SK-N-SH (cell line): ENCODE results near the gene TEAD3. TPM values are rescaled to one million over a fixed set of nuclear protein-coding genes. Genes with fewer than 3 reads are reported as not detected.

ENCODE experiments used
- CTCF ChIA-PET: fragments of 300-600, 350-600 bp; formaldehyde crosslinking; extraction: SDS; loops from one replicate; lab custom pipeline; 2021; lab: Yijun Ruan, JAX
- POLR2A ChIA-PET: fragments of 350-600 bp; sonication (Branson Sonifier 250); formaldehyde crosslinking; extraction: SDS; loops from one replicate; lab custom pipeline; 2020; ENCODE audit warnings: antibody characterized with exemption, inconsistent platforms; lab: Yijun Ruan, JAX
- DNase-seq: peaks from one replicate; pipeline ENCODE4 v3.0.0; 2012
- H2AFZ ChIP-seq: fragments of 200-600 bp; sonication (generic); 2 replicates; pipeline ENCODE4 v1.8.1; 2016; ENCODE audit warnings: antibody characterized with exemption, mild to moderate bottlenecking, low read depth
- H3F3A ChIP-seq: fragments of 200-600 bp; sonication (generic); replicated peaks from 2 replicates; pipeline ENCODE3; 2016; ENCODE audit warnings: antibody characterized with exemption, mild to moderate bottlenecking; ENCODE audit not compliant: insufficient read depth
- H3K27ac ChIP-seq, 2 experiments: fragments of 200-500 bp in 1 of 2; fragments of 200-600 bp in 1 of 2; sonication (Bioruptor generic) in 1 of 2; sonication (generic), shearing (Covaris generic) in 1 of 2; 2 replicates each; pipeline versions ENCODE4 v1.5.1 to v1.6.1; 2014 to 2016; ENCODE audit warnings: low read depth in 2 of 2, inconsistent platforms in 1 of 2, low read length in 1 of 2, mild to moderate bottlenecking in 1 of 2, mixed read lengths in 1 of 2
- H3K27me3 ChIP-seq: fragments of 200-600 bp; sonication (generic), shearing (Covaris generic); 2 replicates; pipeline ENCODE4 v1.6.1; 2016; ENCODE audit warnings: mixed run types; ENCODE audit not compliant: insufficient read depth
- H3K36me3 ChIP-seq, 2 experiments: fragments of 200-500 bp in 1 of 2; fragments of 200-600 bp in 1 of 2; sonication (Bioruptor generic) in 1 of 2; sonication (generic) in 1 of 2; replicated peaks in 1 of 2; 2 replicates each; pipeline versions ENCODE3 to v1.5.1; 2014 to 2016; ENCODE audit warnings: low read length in 1 of 2, mild to moderate bottlenecking in 1 of 2; ENCODE audit not compliant: insufficient read depth in 2 of 2, control insufficient read depth in 1 of 2
- H3K4me1 ChIP-seq, 2 experiments: fragments of 200-500 bp in 1 of 2; fragments of 200-600 bp in 1 of 2; sonication (Bioruptor generic) in 1 of 2; sonication (generic), shearing (Covaris generic) in 1 of 2; 2 replicates each; pipeline versions ENCODE4 v1.5.1 to v1.6.1; 2014 to 2016; ENCODE audit warnings: low read depth in 1 of 2, low read length in 1 of 2, mixed run types in 1 of 2; ENCODE audit not compliant: insufficient read depth in 2 of 2, control insufficient read depth in 1 of 2
- H3K4me2 ChIP-seq: fragments of 200-600 bp; sonication (generic), shearing (Covaris generic); 2 replicates; pipeline ENCODE4 v1.6.1; 2017; ENCODE audit warnings: mixed run types
- H3K4me3 ChIP-seq, 2 experiments: fragments of 200-500 bp in 1 of 2; fragments of 200-600 bp in 1 of 2; sonication (Bioruptor generic) in 1 of 2; sonication (generic), shearing (Covaris generic) in 1 of 2; 2 replicates each; pipeline versions ENCODE4 v1.5.1 to v1.8.1; 2014 to 2016; ENCODE audit warnings: low read depth in 2 of 2, inconsistent platforms in 1 of 2, low read length in 1 of 2, mild to moderate bottlenecking in 1 of 2, mixed read lengths in 1 of 2, moderate library complexity in 1 of 2
- H3K79me2 ChIP-seq: fragments of 200-600 bp; sonication (generic); 2 replicates; pipeline ENCODE4 v1.8.1; 2017; ENCODE audit warnings: mild to moderate bottlenecking; ENCODE audit not compliant: insufficient read depth
- H3K9ac ChIP-seq: fragments of 200-600 bp; sonication (generic); 2 replicates; pipeline ENCODE4 v1.6.1; 2017; ENCODE audit warnings: mixed run types
- H3K9me2 ChIP-seq: fragments of 200-600 bp; sonication (generic); 2 replicates; pipeline ENCODE4 v1.6.1; 2017; ENCODE audit warnings: mixed run types
- H3K9me3 ChIP-seq: fragments of 200-600 bp; sonication (generic); 2 replicates; pipeline ENCODE4 v1.6.1; 2017; ENCODE audit warnings: mixed run types, mild to moderate bottlenecking, moderate library complexity
- H4K20me1 ChIP-seq: fragments of 200-600 bp; sonication (generic); 2 replicates; pipeline ENCODE4 v1.6.1; 2017; ENCODE audit warnings: mild to moderate bottlenecking, mixed run types; ENCODE audit not compliant: insufficient read depth
- CHD2 ChIP-seq: fragments of 150-350 bp; IDR thresholded peaks from 2 replicates; pipeline ENCODE4 v1.6.1; 2018; ENCODE audit warnings: low read length; ENCODE audit not compliant: partially characterized antibody
- ELF1 ChIP-seq: IDR thresholded peaks from 2 replicates; pipeline ENCODE4 v1.4.0; 2012
- GABPA ChIP-seq: IDR thresholded peaks from 2 replicates; pipeline ENCODE4 v1.4.0; 2012; ENCODE audit warnings: low read depth, mild to moderate bottlenecking
- RCOR1 ChIP-seq: fragments of 150-350 bp; IDR thresholded peaks from 2 replicates; pipeline ENCODE4 v1.6.1; 2017; ENCODE audit warnings: antibody characterized with exemption, low read length
- RFX5 ChIP-seq: IDR thresholded peaks from 2 replicates; pipeline ENCODE4 v1.6.1; 2012; ENCODE audit warnings: mild to moderate bottlenecking, improper control_type of control experiment, low read length
- RXRA ChIP-seq: IDR thresholded peaks from 2 replicates; pipeline ENCODE4 v1.4.0; 2012; ENCODE audit warnings: low read depth, mild to moderate bottlenecking, borderline replicate concordance
- TAF1 ChIP-seq: IDR thresholded peaks from 2 replicates; pipeline ENCODE4 v1.6.1; 2012; ENCODE audit warnings: low read depth, mild to moderate bottlenecking, low read length, moderate library complexity, borderline replicate concordance
- TCF12 ChIP-seq: IDR thresholded peaks from 2 replicates; pipeline ENCODE4 v1.4.0; 2012
- TEAD4 ChIP-seq: IDR thresholded peaks from 2 replicates; pipeline ENCODE4 v1.4.0; 2012; ENCODE audit warnings: mild to moderate bottlenecking, borderline replicate concordance; ENCODE audit not compliant: insufficient read depth
- WGBS: methylation state at CpG from one replicate; pipeline ENCODE4 v1.1.6; 2017; ENCODE audit warnings: low lambda C conversion rate; 5-methylcytosine and 5-hydroxymethylcytosine counted together
- polyA plus RNA-seq, 3 experiments: library from polyadenylated mRNA; depleted of rRNA; stranded (reverse); fragments of >200 nt; gene quantifications; 2 replicates each; pipeline ENCODE4 v1.2.3, GENCODE V29; 2012
- TF ChIP-seq, protein P1 (sequence below): fragments of 150-350 bp; IDR thresholded peaks from 2 replicates; pipeline ENCODE4 v1.6.1; 2017; ENCODE audit warnings: antibody characterized with exemption, low read length, low read depth, borderline replicate concordance
- TF ChIP-seq, protein P2 (sequence below): fragments of 150-350 bp; IDR thresholded peaks from 2 replicates; pipeline ENCODE4 v1.6.1; 2016; ENCODE audit warnings: mild to moderate bottlenecking, low read depth, low read length
- TF ChIP-seq, protein P3 (sequence below): fragments of 200-600 bp; sonication (generic); IDR thresholded peaks from 2 replicates; pipeline ENCODE4 v1.6.1; 2017; ENCODE audit warnings: antibody characterized with exemption, mild to moderate bottlenecking, moderate library complexity
- TF ChIP-seq, protein P4 (sequence below): IDR thresholded peaks from 2 replicates; pipeline ENCODE4 v1.4.0; 2012; ENCODE audit warnings: low read depth, borderline replicate concordance

TEAD3 gene
- polyA plus RNA-seq, 1 of the 3 experiments (the other 2 are of a cell fraction): 7.1 TPM

DNA sequence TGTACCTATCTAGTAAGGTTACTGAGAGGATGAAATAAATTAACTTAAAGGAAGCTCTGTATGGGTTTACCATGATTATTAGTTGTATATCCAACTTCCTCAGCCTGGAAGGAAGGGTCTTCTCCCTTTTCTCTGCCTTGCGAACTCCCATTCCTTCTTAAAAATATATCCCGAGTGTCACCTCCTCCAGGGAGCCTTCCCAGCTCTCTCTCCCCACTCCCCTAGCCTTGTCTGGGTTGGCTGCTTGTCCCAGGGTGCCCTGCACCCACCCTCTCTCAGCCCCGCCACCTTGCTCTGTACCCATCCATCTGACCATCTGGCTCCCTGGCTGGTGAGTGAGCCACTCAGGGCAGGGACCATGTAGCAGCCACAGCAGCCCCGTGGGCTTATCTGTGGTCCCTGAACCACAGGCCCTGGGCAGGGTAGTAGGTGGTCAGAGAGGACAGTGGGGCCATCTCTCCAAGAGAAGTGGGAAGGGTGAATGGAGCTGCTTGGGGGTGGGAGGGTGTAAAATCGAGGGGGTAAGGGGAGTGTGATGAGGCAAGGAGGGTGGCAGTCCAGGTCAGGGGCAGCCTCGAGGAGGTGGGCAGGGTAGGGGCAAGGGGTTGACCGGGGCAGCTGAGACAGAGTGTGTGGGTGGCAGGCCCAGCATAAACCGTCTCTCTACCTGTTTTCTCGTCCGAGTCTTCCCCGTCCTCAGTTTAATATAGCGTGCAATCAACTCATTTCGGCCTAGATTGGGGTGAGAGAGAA, 12.8 kb downstream of the TEAD3 start:
- Histone ChIP-seq H3K36me3 (no peaks in the 10 kb centered on the region), H3K4me2 (no peak overlapping the region), H3K79me2 (peaks cover 13% of the 10 kb centered on the region; the same call in 1 of the 2 replicates), H3K4me1 (peaks cover 10 to 14% of the 10 kb centered on the region in 2 experiments; a peak in 2 of 4 replicates), H3K27ac (no peak overlapping the region), H3K27me3 (no peaks in the 10 kb centered on the region), H3K4me3 (no peak overlapping the region), H2AFZ (no peak overlapping the region), H3F3A (peaks cover 2% of the 10 kb centered on the region), H3K9ac (no peak overlapping the region), H4K20me1 (no peaks in the 10 kb centered on the region), H3K9me3 (no peaks in the 10 kb centered on the region), H3K9me2 (no peaks in the 10 kb centered on the region)
- 94% methylated on average over 13 of the region's 13 CpGs for WGBS
- no peak for DNase-seq
- ChIA-PET POLR2A (no interaction called here), CTCF (interaction anchor here (2.1 kb wide), 1 partner anchor 141 kb away, joined by 5 read pairs; no protein-coding TSS in a partner anchor)
- TF ChIP-seq, protein P1, sequence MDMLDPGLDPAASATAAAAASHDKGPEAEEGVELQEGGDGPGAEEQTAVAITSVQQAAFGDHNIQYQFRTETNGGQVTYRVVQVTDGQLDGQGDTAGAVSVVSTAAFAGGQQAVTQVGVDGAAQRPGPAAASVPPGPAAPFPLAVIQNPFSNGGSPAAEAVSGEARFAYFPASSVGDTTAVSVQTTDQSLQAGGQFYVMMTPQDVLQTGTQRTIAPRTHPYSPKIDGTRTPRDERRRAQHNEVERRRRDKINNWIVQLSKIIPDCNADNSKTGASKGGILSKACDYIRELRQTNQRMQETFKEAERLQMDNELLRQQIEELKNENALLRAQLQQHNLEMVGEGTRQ: no peak
- TF ChIP-seq, protein P2, sequence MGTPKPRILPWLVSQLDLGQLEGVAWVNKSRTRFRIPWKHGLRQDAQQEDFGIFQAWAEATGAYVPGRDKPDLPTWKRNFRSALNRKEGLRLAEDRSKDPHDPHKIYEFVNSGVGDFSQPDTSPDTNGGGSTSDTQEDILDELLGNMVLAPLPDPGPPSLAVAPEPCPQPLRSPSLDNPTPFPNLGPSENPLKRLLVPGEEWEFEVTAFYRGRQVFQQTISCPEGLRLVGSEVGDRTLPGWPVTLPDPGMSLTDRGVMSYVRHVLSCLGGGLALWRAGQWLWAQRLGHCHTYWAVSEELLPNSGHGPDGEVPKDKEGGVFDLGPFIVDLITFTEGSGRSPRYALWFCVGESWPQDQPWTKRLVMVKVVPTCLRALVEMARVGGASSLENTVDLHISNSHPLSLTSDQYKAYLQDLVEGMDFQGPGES: no peak
- TF ChIP-seq TAF1: no peak
- TF ChIP-seq RXRA: no peak
- TF ChIP-seq RFX5: no peak
- TF ChIP-seq CHD2: no peak
- TF ChIP-seq TCF12: no peak
- no peak for TF ChIP-seq RCOR1
- TF ChIP-seq TEAD4: no peak
- TF ChIP-seq, protein P3, sequence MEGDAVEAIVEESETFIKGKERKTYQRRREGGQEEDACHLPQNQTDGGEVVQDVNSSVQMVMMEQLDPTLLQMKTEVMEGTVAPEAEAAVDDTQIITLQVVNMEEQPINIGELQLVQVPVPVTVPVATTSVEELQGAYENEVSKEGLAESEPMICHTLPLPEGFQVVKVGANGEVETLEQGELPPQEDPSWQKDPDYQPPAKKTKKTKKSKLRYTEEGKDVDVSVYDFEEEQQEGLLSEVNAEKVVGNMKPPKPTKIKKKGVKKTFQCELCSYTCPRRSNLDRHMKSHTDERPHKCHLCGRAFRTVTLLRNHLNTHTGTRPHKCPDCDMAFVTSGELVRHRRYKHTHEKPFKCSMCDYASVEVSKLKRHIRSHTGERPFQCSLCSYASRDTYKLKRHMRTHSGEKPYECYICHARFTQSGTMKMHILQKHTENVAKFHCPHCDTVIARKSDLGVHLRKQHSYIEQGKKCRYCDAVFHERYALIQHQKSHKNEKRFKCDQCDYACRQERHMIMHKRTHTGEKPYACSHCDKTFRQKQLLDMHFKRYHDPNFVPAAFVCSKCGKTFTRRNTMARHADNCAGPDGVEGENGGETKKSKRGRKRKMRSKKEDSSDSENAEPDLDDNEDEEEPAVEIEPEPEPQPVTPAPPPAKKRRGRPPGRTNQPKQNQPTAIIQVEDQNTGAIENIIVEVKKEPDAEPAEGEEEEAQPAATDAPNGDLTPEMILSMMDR: no peak
- TF ChIP-seq, protein P4, sequence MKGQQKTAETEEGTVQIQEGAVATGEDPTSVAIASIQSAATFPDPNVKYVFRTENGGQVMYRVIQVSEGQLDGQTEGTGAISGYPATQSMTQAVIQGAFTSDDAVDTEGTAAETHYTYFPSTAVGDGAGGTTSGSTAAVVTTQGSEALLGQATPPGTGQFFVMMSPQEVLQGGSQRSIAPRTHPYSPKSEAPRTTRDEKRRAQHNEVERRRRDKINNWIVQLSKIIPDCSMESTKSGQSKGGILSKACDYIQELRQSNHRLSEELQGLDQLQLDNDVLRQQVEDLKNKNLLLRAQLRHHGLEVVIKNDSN: no peak
- no peak for TF ChIP-seq ELF1
- no peak for TF ChIP-seq GABPA
